Endodermal cell (in vitro differentiated cells): ENCODE measurements around the gene ATF4. TPM values are rescaled to one million over a fixed set of nuclear protein-coding genes. Genes with fewer than 3 reads are reported as not detected.

Experiments used
- DNase-seq: peaks from one replicate; pipeline ENCODE4 v3.0.0-alpha.2; 2017
- H3K27ac ChIP-seq: 2 replicates; pipeline ENCODE4 v1.5.1; 2013; ENCODE audit warnings: mild to moderate bottlenecking, low read depth, low read length, moderate library complexity
- H3K27me3 ChIP-seq: 2 replicates; pipeline ENCODE4 v1.6.1; 2013; ENCODE audit warnings: mild to moderate bottlenecking, low read length, moderate library complexity; ENCODE audit not compliant: insufficient read depth, control insufficient read depth, poor library complexity, severe bottlenecking
- H3K36me3 ChIP-seq: 2 replicates; pipeline ENCODE4 v1.7.0; 2013; ENCODE audit warnings: mild to moderate bottlenecking, low read length, moderate library complexity; ENCODE audit not compliant: control insufficient read depth, insufficient read depth
- H3K4me1 ChIP-seq: one replicate; pipeline ENCODE4 v1.7.0; 2013; ENCODE audit warnings: low read length; ENCODE audit not compliant: control insufficient read depth, insufficient read depth
- H3K4me3 ChIP-seq: 2 replicates; pipeline ENCODE4 v1.5.1; 2013; ENCODE audit warnings: mild to moderate bottlenecking, low read length, moderate library complexity
- H3K9ac ChIP-seq: 2 replicates; pipeline ENCODE4 v1.6.1; 2013; ENCODE audit warnings: mild to moderate bottlenecking, low read length, moderate library complexity; ENCODE audit not compliant: poor library complexity, severe bottlenecking; ENCODE audit errors: extremely low read depth
- H3K9me3 ChIP-seq: 2 replicates; pipeline ENCODE4 v1.6.1; 2013; ENCODE audit warnings: mild to moderate bottlenecking, low read length, moderate library complexity; ENCODE audit not compliant: control insufficient read depth
- H3K27ac Mint-ChIP-seq: 2 replicates; pipeline ENCODE4 v1.8.0; 2020; ENCODE audit warnings: mixed read lengths
- H3K27me3 Mint-ChIP-seq: 2 replicates; pipeline ENCODE4 v1.8.0; 2021; ENCODE audit warnings: mild to moderate bottlenecking, mixed read lengths; ENCODE audit not compliant: insufficient read depth
- H3K36me3 Mint-ChIP-seq: 2 replicates; pipeline ENCODE4 v1.8.0; 2020; ENCODE audit warnings: low read depth, mixed read lengths
- H3K4me1 Mint-ChIP-seq: 2 replicates; pipeline ENCODE4 v1.8.0; 2020; ENCODE audit warnings: mixed read lengths
- H3K4me3 Mint-ChIP-seq: 2 replicates; pipeline ENCODE4 v1.8.0; 2020; ENCODE audit warnings: mild to moderate bottlenecking, moderate library complexity, mixed read lengths
- H3K9me3 Mint-ChIP-seq: 2 replicates; pipeline ENCODE4 v1.8.0; 2020; ENCODE audit warnings: mild to moderate bottlenecking, mixed read lengths
- CTCF ChIP-seq: fragments of 200-600 bp; sonication (generic); conservative IDR thresholded peaks from 2 replicates; pipeline ENCODE4 v1.5.0; 2021; ENCODE audit warnings: antibody characterized with exemption, mild to moderate bottlenecking
- WGBS, 2 experiments: methylation state at CpG; one replicate each; pipeline versions ENCODE4 v1.1.5 to v1.1.7; 2013; ENCODE audit warnings: missing lambda C conversion rate in 2 of 2, mixed read lengths in 1 of 2; ENCODE audit not compliant: insufficient coverage in 1 of 2, insufficient read length in 1 of 2; 5-methylcytosine and 5-hydroxymethylcytosine counted together
- total RNA-seq, 2 donors: library from RNA; stranded (reverse); fragmentation: NEBNext Ultra II Directional in 1 of 2; extraction: Animal tissue kit (Norgen Biotek cat#: 25700) in 1 of 2; gene quantifications; 2 replicates in 1 of 2; 3 replicates in 1 of 2; pipeline ENCODE4 v1.2.1, GENCODE V29; 2021

The ATF4 gene
- total RNA-seq, 2 donors from 2014 or later = 335 to 341 TPM

GRCh38 chr22:39490966-39491680, 29.2 kb upstream of the ATF4 start:
- H3K4me1 Mint-ChIP-seq = peaks cover 2% of the 10 kb centered on the region
- peaks cover 9% of the 10 kb centered on the region for H3K27me3 Mint-ChIP-seq
- H3K9me3 Mint-ChIP-seq = no peaks in the 10 kb centered on the region
- Histone ChIP-seq H3K4me3 (no peak overlapping the region), H3K9ac (no peak overlapping the region), H3K36me3 (no peaks in the 10 kb centered on the region), H3K9me3 (no peaks in the 10 kb centered on the region), H3K27me3 (no peaks in the 10 kb centered on the region), H3K27ac (no peak overlapping the region), H3K4me1 (no peaks in the 10 kb centered on the region)
- H3K4me3 Mint-ChIP-seq = no peak overlapping the region
- DNase-seq = no peak
- H3K36me3 Mint-ChIP-seq = no peaks in the 10 kb centered on the region
- no peak for TF ChIP-seq CTCF
- WGBS, 2 experiments = 86 to 87% methylated on average over 3 to 7 of the region's 9 CpGs
- H3K27ac Mint-ChIP-seq = no peak overlapping the region

GRCh38 chr22:39491696-39492095, 28.7 kb upstream of the ATF4 start:
- H3K27ac Mint-ChIP-seq = no peak overlapping the region
- H3K4me3 Mint-ChIP-seq = no peak overlapping the region
- WGBS, 2 experiments = 70 to 88% methylated on average over 2 to 6 of the region's 6 CpGs

GRCh38 chr22:39492186-39492585, 28.2 kb upstream of the ATF4 start:
- H3K27ac ChIP-seq = no peak overlapping the region
- no peaks in the 10 kb centered on the region for H3K9me3 ChIP-seq
- H3K4me1 ChIP-seq = no peaks in the 10 kb centered on the region
- H3K27me3 ChIP-seq = no peaks in the 10 kb centered on the region
- WGBS, 2 experiments = 83 to 88% methylated on average over 2 to 3 of the region's 3 CpGs
- H3K27ac Mint-ChIP-seq = no peak overlapping the region
- H3K27me3 Mint-ChIP-seq = peaks cover 11% of the 10 kb centered on the region
- no peak for DNase-seq
- no peak for TF ChIP-seq CTCF
- H3K9ac ChIP-seq = no peak overlapping the region
- H3K36me3 Mint-ChIP-seq = no peaks in the 10 kb centered on the region
- no peak overlapping the region for H3K4me3 ChIP-seq
- no peak overlapping the region for H3K4me3 Mint-ChIP-seq
- H3K4me1 Mint-ChIP-seq = peaks cover 2% of the 10 kb centered on the region
- H3K9me3 Mint-ChIP-seq = no peaks in the 10 kb centered on the region
- H3K36me3 ChIP-seq = no peaks in the 10 kb centered on the region

More at GRCh38 chr22:39491696-39492095, 28.7 kb upstream of the ATF4 start:
- Histone ChIP-seq H3K9me3 (no peaks in the 10 kb centered on the region), H3K36me3 (no peaks in the 10 kb centered on the region), H3K27me3 (no peaks in the 10 kb centered on the region), H3K4me1 (no peaks in the 10 kb centered on the region), H3K4me3 (no peak overlapping the region), H3K27ac (no peak overlapping the region), H3K9ac (no peak overlapping the region)
- Mint-ChIP-seq H3K27me3 (peaks cover 11% of the 10 kb centered on the region), H3K36me3 (no peaks in the 10 kb centered on the region), H3K4me1 (peaks cover 2% of the 10 kb centered on the region), H3K9me3 (no peaks in the 10 kb centered on the region)
- no peak for DNase-seq
- no peak for TF ChIP-seq CTCF
